WTC11 (cell line): ENCODE data around the gene TWIST2. TPM values are rescaled to one million over a fixed set of nuclear protein-coding genes. Genes with fewer than 3 reads are reported as not detected.

Experiments
- ATAC-seq: fragments of 200-7000 bp; cut with Tn5 transposase; 2 replicates; pipeline ENCODE4 v1.10.0; 2021; ENCODE audit warnings: mild to moderate bottlenecking, moderate library complexity
- CTCF ChIA-PET: fragments of 300-600 bp; sonication (Branson Sonifier 250); formaldehyde crosslinking; loops from one replicate; lab custom pipeline; 2021; ENCODE audit warnings: antibody characterized with exemption; lab: Charles Lee
- POLR2A ChIA-PET: fragments of 350-600 bp; sonication (Branson Sonifier 250); formaldehyde crosslinking; loops from one replicate; lab custom pipeline; 2021; ENCODE audit warnings: antibody characterized with exemption; lab: Charles Lee
- DNase-seq: peaks from one replicate; pipeline ENCODE4 v3.0.0; 2021; ENCODE audit warnings: low spot score
- H3K27ac Mint-ChIP-seq: 2 replicates; pipeline ENCODE4 v1.8.0; 2021; ENCODE audit warnings: mixed read lengths
- H3K27me3 Mint-ChIP-seq: 2 replicates; pipeline ENCODE4 v1.8.0; 2021; ENCODE audit warnings: low read depth, mild to moderate bottlenecking, moderate library complexity, mixed read lengths
- H3K36me3 Mint-ChIP-seq: 2 replicates; pipeline ENCODE4 v1.8.0; 2021; ENCODE audit warnings: mixed read lengths
- H3K4me1 Mint-ChIP-seq: 2 replicates; pipeline ENCODE4 v1.8.0; 2022; ENCODE audit warnings: mixed read lengths
- H3K4me3 Mint-ChIP-seq: 2 replicates; pipeline ENCODE4 v1.8.0; 2021; ENCODE audit warnings: mild to moderate bottlenecking, moderate library complexity, mixed read lengths
- H3K9me3 Mint-ChIP-seq: 2 replicates; pipeline ENCODE4 v1.8.0; 2021; ENCODE audit warnings: mixed read lengths
- AFF4 ChIP-seq: sonication (generic); formaldehyde crosslinking; IDR thresholded peaks from 2 replicates; pipeline ENCODE4 v1.8.1; 2023; ENCODE audit warnings: mild to moderate bottlenecking, missing genetic modification reagents, borderline replicate concordance
- FOXP1 ChIP-seq: sonication (generic); formaldehyde crosslinking; IDR thresholded peaks from 2 replicates; pipeline ENCODE4 v1.8.0; 2022; ENCODE audit warnings: missing genetic modification reagents, mild to moderate bottlenecking, moderate library complexity, borderline replicate concordance
- GRHL2 ChIP-seq: fragments of 250-450 bp; sonication (Bioruptor Pico); IDR thresholded peaks from 2 replicates; pipeline ENCODE4 v1.8.0; 2022; ENCODE audit warnings: mild to moderate bottlenecking, moderate library complexity; ENCODE audit not compliant: insufficient replicate concordance, severe bottlenecking
- IRF2 ChIP-seq: sonication (generic); formaldehyde crosslinking; IDR thresholded peaks from 2 replicates; pipeline ENCODE4 v1.8.0; 2022; ENCODE audit warnings: low read depth, missing genetic modification reagents, borderline replicate concordance
- NR3C1 ChIP-seq: sonication (generic); formaldehyde crosslinking; conservative IDR thresholded peaks from 2 replicates; pipeline ENCODE4 v1.8.1; 2023; ENCODE audit warnings: low read depth, mild to moderate bottlenecking, missing genetic modification reagents
- PRRX2 ChIP-seq: fragments of 250-450 bp; sonication (Bioruptor Pico); IDR thresholded peaks from 2 replicates; pipeline ENCODE4 v1.8.0; 2021; ENCODE audit warnings: mild to moderate bottlenecking
- TCF7 ChIP-seq: sonication (generic); formaldehyde crosslinking; IDR thresholded peaks from 2 replicates; pipeline ENCODE4 v1.8.0; 2022; ENCODE audit warnings: mild to moderate bottlenecking, low read depth, missing genetic modification reagents, moderate library complexity
- TEAD1 ChIP-seq: sonication (generic); formaldehyde crosslinking; IDR thresholded peaks from 2 replicates; pipeline ENCODE4 v1.8.0; 2022; ENCODE audit warnings: mild to moderate bottlenecking, missing genetic modification reagents
- TEAD4 ChIP-seq: sonication (generic); formaldehyde crosslinking; IDR thresholded peaks from 2 replicates; pipeline ENCODE4 v1.8.0; 2022; ENCODE audit warnings: mild to moderate bottlenecking, missing genetic modification reagents
- TP53 ChIP-seq: sonication (generic); formaldehyde crosslinking; IDR thresholded peaks from 2 replicates; pipeline ENCODE4 v1.8.1; 2023; ENCODE audit warnings: mild to moderate bottlenecking, missing genetic modification reagents
- ZBTB21 ChIP-seq: sonication (generic); formaldehyde crosslinking; IDR thresholded peaks from 2 replicates; pipeline ENCODE4 v1.8.1; 2023; ENCODE audit warnings: mild to moderate bottlenecking, missing genetic modification reagents, borderline replicate concordance
- ZNF219 ChIP-seq: sonication (generic); formaldehyde crosslinking; IDR thresholded peaks from 2 replicates; pipeline ENCODE4 v1.8.0; 2023; ENCODE audit warnings: missing genetic modification reagents, mild to moderate bottlenecking, borderline replicate concordance
- total RNA-seq: library from RNA; stranded (reverse); gene quantifications from 3 replicates; pipeline ENCODE4 v1.2.3, GENCODE V29; 2021
- TF ChIP-seq, protein P1 (sequence below): fragments of 200-600 bp; IDR thresholded peaks from 2 replicates; pipeline ENCODE4 v1.8.0; 2022; ENCODE audit warnings: antibody characterized with exemption
- TF ChIP-seq, protein P2 (sequence below): sonication (generic); formaldehyde crosslinking; IDR thresholded peaks from 2 replicates; pipeline ENCODE4 v1.8.0; 2022; ENCODE audit warnings: mild to moderate bottlenecking, missing genetic modification reagents
- TF ChIP-seq, protein P3 (sequence below): sonication (generic); formaldehyde crosslinking; IDR thresholded peaks from 2 replicates; pipeline ENCODE4 v1.8.1; 2022; ENCODE audit warnings: missing genetic modification reagents, borderline replicate concordance
- TF ChIP-seq, protein P4 (sequence below): sonication (generic); formaldehyde crosslinking; IDR thresholded peaks from 2 replicates; pipeline ENCODE4 v1.8.1; 2022; ENCODE audit warnings: low read depth, mild to moderate bottlenecking, moderate library complexity, missing genetic modification reagents, borderline replicate concordance

Gene TWIST2
- total RNA-seq, 1 experiment from 2014 or later = 5.7 TPM

DNA sequence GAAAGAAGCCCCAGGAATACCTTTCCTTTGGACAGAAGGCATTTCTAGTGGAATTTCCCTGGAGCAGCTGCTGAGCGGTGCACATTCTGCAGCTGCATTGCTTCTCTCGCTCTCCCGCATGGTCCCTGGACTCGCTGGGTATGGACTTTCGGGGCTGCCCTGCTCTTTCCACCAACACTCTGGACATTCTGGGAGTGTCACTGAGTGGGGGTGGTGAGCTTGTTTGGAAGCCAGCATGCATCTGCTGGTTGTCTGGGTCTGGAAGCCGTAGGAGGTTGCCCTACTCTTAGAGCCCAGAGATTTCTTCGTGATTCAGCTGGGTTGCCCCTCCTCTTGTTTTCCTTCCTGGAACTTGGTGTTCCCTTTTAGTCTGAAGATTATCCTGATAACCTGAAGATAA is 52.6 kb downstream of the TWIST2 start (continued):
- TF ChIP-seq, protein P1, sequence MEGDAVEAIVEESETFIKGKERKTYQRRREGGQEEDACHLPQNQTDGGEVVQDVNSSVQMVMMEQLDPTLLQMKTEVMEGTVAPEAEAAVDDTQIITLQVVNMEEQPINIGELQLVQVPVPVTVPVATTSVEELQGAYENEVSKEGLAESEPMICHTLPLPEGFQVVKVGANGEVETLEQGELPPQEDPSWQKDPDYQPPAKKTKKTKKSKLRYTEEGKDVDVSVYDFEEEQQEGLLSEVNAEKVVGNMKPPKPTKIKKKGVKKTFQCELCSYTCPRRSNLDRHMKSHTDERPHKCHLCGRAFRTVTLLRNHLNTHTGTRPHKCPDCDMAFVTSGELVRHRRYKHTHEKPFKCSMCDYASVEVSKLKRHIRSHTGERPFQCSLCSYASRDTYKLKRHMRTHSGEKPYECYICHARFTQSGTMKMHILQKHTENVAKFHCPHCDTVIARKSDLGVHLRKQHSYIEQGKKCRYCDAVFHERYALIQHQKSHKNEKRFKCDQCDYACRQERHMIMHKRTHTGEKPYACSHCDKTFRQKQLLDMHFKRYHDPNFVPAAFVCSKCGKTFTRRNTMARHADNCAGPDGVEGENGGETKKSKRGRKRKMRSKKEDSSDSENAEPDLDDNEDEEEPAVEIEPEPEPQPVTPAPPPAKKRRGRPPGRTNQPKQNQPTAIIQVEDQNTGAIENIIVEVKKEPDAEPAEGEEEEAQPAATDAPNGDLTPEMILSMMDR = no peak
- no peak for TF ChIP-seq PRRX2 (CRISPR knock-in tag)

GRCh38 chr2:238901461-238902057 is 53.7 kb downstream of the TWIST2 start:
- Mint-ChIP-seq H3K27me3 (no peaks in the 10 kb centered on the region), H3K27ac (no peak overlapping the region)
- TF ChIP-seq NR3C1 (CRISPR knock-in tag) (no peak), TCF7 (CRISPR knock-in tag) (no peak), TEAD1 (CRISPR knock-in tag) (no peak), ZBTB21 (CRISPR knock-in tag) (no peak), IRF2 (no peak), AFF4 (CRISPR knock-in tag) (no peak), ZNF219 (CRISPR knock-in tag) (no peak)
- TF ChIP-seq, all 79 proteins: peak for 0
- POLR2A ChIA-PET = no interaction called here
- no peak for DNase-seq
- Mint-ChIP-seq H3K4me1 (no peaks in the 10 kb centered on the region), H3K4me3 (no peak overlapping the region), H3K36me3 (no peaks in the 10 kb centered on the region), H3K9me3 (0 out of 2 replicates have a peak, but pooled peaks cover 3% of the 10 kb centered on the region)
- no peak for ATAC-seq
- CTCF ChIA-PET = no interaction called here

GRCh38 chr2:238902285-238902684 is 54.4 kb downstream of the TWIST2 start:
- Mint-ChIP-seq H3K36me3 (no peaks in the 10 kb centered on the region), H3K4me3 (no peak overlapping the region), H3K27me3 (no peaks in the 10 kb centered on the region), H3K27ac (no peak overlapping the region), H3K9me3 (0 out of 2 replicates have a peak, but pooled peaks cover 3% of the 10 kb centered on the region), H3K4me1 (no peaks in the 10 kb centered on the region)
- TF ChIP-seq, protein P2, sequence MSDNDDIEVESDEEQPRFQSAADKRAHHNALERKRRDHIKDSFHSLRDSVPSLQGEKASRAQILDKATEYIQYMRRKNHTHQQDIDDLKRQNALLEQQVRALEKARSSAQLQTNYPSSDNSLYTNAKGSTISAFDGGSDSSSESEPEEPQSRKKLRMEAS (CRISPR knock-in tag) = no peak
- TF ChIP-seq FOXP1 (CRISPR knock-in tag) (no peak), TEAD4 (CRISPR knock-in tag) (no peak)
- TF ChIP-seq, protein P3, sequence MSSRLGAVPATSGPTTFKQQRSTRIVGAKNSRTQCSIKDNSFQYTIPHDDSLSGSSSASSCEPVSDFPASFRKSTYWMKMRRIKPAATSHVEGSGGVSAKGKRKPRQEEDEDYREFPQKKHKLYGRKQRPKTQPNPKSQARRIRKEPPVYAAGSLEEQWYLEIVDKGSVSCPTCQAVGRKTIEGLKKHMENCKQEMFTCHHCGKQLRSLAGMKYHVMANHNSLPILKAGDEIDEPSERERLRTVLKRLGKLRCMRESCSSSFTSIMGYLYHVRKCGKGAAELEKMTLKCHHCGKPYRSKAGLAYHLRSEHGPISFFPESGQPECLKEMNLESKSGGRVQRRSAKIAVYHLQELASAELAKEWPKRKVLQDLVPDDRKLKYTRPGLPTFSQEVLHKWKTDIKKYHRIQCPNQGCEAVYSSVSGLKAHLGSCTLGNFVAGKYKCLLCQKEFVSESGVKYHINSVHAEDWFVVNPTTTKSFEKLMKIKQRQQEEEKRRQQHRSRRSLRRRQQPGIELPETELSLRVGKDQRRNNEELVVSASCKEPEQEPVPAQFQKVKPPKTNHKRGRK = no peak
- ChIA-PET CTCF (no interaction called here), POLR2A (no interaction called here)
- no peak for DNase-seq
- ATAC-seq = no peak

DNA sequence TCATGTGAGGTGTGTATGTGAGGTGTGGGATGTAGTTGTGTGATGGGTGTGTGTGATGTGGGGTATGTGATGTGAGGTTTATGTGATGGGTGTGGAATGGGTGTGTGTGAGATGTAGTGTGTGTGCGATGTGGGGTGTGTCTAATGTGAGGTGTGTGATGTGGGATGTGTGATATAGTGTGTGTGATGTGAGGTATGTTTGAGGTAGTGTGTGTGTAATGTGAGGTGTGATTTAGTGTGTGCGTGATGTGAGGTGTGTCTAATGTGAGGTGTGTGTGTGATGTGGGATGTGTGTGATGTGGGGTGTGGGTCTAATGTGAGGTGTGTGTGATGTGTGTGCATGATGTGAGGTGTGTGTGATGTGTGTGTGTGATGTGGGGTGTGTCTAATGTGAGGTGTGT is 55.3 kb downstream of the TWIST2 start:
- POLR2A ChIA-PET = no interaction called here
- Mint-ChIP-seq H3K36me3 (no peaks in the 10 kb centered on the region), H3K4me3 (no peak overlapping the region), H3K4me1 (no peaks in the 10 kb centered on the region), H3K27me3 (no peaks in the 10 kb centered on the region), H3K9me3 (0 out of 2 replicates have a peak, but pooled peaks cover 3% of the 10 kb centered on the region), H3K27ac (no peak overlapping the region)
- CTCF ChIA-PET = no interaction called here
- DNase-seq (no peak), ATAC-seq (no peak)
- TF ChIP-seq GRHL2 (CRISPR knock-in tag) (no peak), TP53 (CRISPR knock-in tag) (no peak)
- TF ChIP-seq, protein P4, sequence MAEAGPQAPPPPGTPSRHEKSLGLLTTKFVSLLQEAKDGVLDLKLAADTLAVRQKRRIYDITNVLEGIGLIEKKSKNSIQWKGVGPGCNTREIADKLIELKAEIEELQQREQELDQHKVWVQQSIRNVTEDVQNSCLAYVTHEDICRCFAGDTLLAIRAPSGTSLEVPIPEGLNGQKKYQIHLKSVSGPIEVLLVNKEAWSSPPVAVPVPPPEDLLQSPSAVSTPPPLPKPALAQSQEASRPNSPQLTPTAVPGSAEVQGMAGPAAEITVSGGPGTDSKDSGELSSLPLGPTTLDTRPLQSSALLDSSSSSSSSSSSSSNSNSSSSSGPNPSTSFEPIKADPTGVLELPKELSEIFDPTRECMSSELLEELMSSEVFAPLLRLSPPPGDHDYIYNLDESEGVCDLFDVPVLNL (CRISPR knock-in tag) = no peak
